Stimulated activated CD4-positive, alpha-beta T cell treated with anti-CD3 and anti-CD28 coated beads, Interleukin-12 subunit alpha, Interleukin-12 subunit beta, amount 100 ng/mL, for 24 hours (primary cell): ENCODE data around the gene FAM98C.

Experiments used
- DNase-seq, 2 experiments: peaks; one replicate each; pipeline ENCODE4 v3.0.0-alpha.2; 2020; ENCODE audit warnings: low read depth in 2 of 2

Gene FAM98C

GRCh38 chr19:38457202-38457601 is 54.3 kb downstream of the FAM98C start:
- no peak for DNase-seq

- DNase-seq, result no peak
These were observed 55.0 kb downstream of the FAM98C start for GRCh38 chr19:38457690-38458405.
